Vagina (tissue), 2 donors: ENCODE measurements around the gene CDC42. TPM values are rescaled to one million over a fixed set of nuclear protein-coding genes. Genes with fewer than 3 reads are reported as not detected.

Source experiments
- DNase-seq, 2 donors: peaks; one replicate each; pipeline ENCODE4 v3.0.0-alpha.2; 2017; ENCODE audit errors: extremely low spot score in 2 of 2
- H3K27ac ChIP-seq: fragments of 200-600 bp; sonication (generic); one replicate; pipeline ENCODE4 v1.5.1; 2019
- H3K27me3 ChIP-seq: fragments of 200-600 bp; sonication (generic); one replicate; pipeline ENCODE4 v1.5.1; 2019
- H3K36me3 ChIP-seq, 2 donors: fragments of 200-600 bp; sonication (generic); one replicate each; pipeline ENCODE4 v1.5.1; 2017 to 2019
- H3K4me1 ChIP-seq: fragments of 200-600 bp; sonication (generic); one replicate; pipeline ENCODE4 v1.5.1; 2019
- H3K4me3 ChIP-seq, 2 donors: fragments of 200-600 bp; sonication (generic); 1 replicate in 1 of 2; 2 replicates in 1 of 2; pipeline ENCODE4 v1.5.1; 2016 to 2019
- H3K9me3 ChIP-seq: fragments of 200-600 bp; sonication (generic); one replicate; pipeline ENCODE4 v1.5.1; 2019
- POLR2A ChIP-seq, 2 donors: fragments of 450-650 bp; IDR thresholded peaks; one replicate each; pipeline ENCODE4 v1.6.1; 2017; ENCODE audit warnings: antibody characterized with exemption in 2 of 2, mild to moderate bottlenecking in 2 of 2, moderate library complexity in 2 of 2
- POLR2AphosphoS5 ChIP-seq, 2 donors: sonication (generic); formaldehyde crosslinking; IDR thresholded peaks; one replicate each; pipeline ENCODE4 v1.9.0; 2017; ENCODE audit warnings: antibody characterized with exemption in 2 of 2, mild to moderate bottlenecking in 2 of 2, low read depth in 1 of 2; ENCODE audit not compliant: insufficient read depth in 1 of 2
- intact Hi-C: fragments of 100-400 bp; cut with DNase I; formaldehyde crosslinking; loops from one replicate; pipeline ENCODE4 v1.15.1; 2023
- total RNA-seq: library from RNA; depleted of rRNA; stranded (reverse); fragments of >200 nt; gene quantifications from one replicate; pipeline ENCODE4 v1.2.3, GENCODE V29; 2016
- TF ChIP-seq, protein P1 (sequence below), 3 experiments: fragments of 450-650 bp in 2 of 3; fragments of 200-600 bp in 1 of 3; sonication (generic) in 1 of 3; IDR thresholded peaks; one replicate each; pipeline ENCODE4 v1.5.1; 2017 to 2019; ENCODE audit warnings: antibody characterized with exemption in 3 of 3, mild to moderate bottlenecking in 2 of 3, moderate library complexity in 2 of 3

Gene CDC42
- total RNA-seq, 1 donor from 2014 or later: 141 TPM

GRCh38 chr1:22053017-22053860 lies 730 bp downstream of the CDC42 start:
- no peak for DNase-seq
- Histone ChIP-seq H3K9me3 (no peaks in the 10 kb centered on the region), H3K4me3 (peak overlapping the region; percentile 71 to 98), H3K27ac (peak overlapping the region; percentile 99), H3K36me3 (no peaks in the 10 kb centered on the region), H3K4me1 (peaks cover 45% of the 10 kb centered on the region), H3K27me3 (no peaks in the 10 kb centered on the region)
- intact Hi-C loops: no loop called here
- TF ChIP-seq POLR2AphosphoS5 (IDR thresholded peaks at IDR 0.05; ENCODE audit: insufficient read depth in 1 of 2, low read depth in 1 of 2) (peak; percentile 9), POLR2A (IDR thresholded peaks at IDR 0.05) (no peak)
- TF ChIP-seq, protein P1, sequence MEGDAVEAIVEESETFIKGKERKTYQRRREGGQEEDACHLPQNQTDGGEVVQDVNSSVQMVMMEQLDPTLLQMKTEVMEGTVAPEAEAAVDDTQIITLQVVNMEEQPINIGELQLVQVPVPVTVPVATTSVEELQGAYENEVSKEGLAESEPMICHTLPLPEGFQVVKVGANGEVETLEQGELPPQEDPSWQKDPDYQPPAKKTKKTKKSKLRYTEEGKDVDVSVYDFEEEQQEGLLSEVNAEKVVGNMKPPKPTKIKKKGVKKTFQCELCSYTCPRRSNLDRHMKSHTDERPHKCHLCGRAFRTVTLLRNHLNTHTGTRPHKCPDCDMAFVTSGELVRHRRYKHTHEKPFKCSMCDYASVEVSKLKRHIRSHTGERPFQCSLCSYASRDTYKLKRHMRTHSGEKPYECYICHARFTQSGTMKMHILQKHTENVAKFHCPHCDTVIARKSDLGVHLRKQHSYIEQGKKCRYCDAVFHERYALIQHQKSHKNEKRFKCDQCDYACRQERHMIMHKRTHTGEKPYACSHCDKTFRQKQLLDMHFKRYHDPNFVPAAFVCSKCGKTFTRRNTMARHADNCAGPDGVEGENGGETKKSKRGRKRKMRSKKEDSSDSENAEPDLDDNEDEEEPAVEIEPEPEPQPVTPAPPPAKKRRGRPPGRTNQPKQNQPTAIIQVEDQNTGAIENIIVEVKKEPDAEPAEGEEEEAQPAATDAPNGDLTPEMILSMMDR (IDR thresholded peaks at IDR 0.05): no peak

- H3K27me3 ChIP-seq: no peaks in the 10 kb centered on the region
- peak overlapping the region; percentile 71 to 98 for H3K4me3 ChIP-seq
- peaks cover 54% of the 10 kb centered on the region for H3K4me1 ChIP-seq
- no peak for DNase-seq
- intact Hi-C loops: no loop called here
- H3K27ac ChIP-seq: peak overlapping the region; percentile 99
- no peaks in the 10 kb centered on the region for H3K36me3 ChIP-seq
- H3K9me3 ChIP-seq: no peaks in the 10 kb centered on the region
- TF ChIP-seq, protein P1 (IDR thresholded peaks at IDR 0.05): no peak
- TF ChIP-seq POLR2AphosphoS5 (IDR thresholded peaks at IDR 0.05; ENCODE audit: insufficient read depth in 1 of 2, low read depth in 1 of 2): peak in 1 of 2 donors; percentile 47
Observed at GRCh38 chr1:22053861-22054770, 1.6 kb downstream of the CDC42 start.

GRCh38 chr1:22055463-22055862 lies 3.0 kb downstream of the CDC42 start:
- Histone ChIP-seq H3K4me1 (peaks cover 67% of the 10 kb centered on the region), H3K27me3 (no peaks in the 10 kb centered on the region), H3K36me3 (no peaks in the 10 kb centered on the region), H3K4me3 (no peak overlapping the region), H3K27ac (no peak overlapping the region), H3K9me3 (no peaks in the 10 kb centered on the region)
- no peak for DNase-seq
- TF ChIP-seq, protein P1 (IDR thresholded peaks at IDR 0.05): no peak
- TF ChIP-seq POLR2AphosphoS5 (IDR thresholded peaks at IDR 0.05; ENCODE audit: insufficient read depth in 1 of 2, low read depth in 1 of 2): no peak
- TF ChIP-seq POLR2A (IDR thresholded peaks at IDR 0.05): no peak
- intact Hi-C loops: no loop called here

GRCh38 chr1:22056043-22056442 lies 3.5 kb downstream of the CDC42 start:
- Histone ChIP-seq H3K36me3 (no peaks in the 10 kb centered on the region), H3K9me3 (no peaks in the 10 kb centered on the region), H3K4me3 (no peak overlapping the region), H3K27me3 (no peaks in the 10 kb centered on the region), H3K4me1 (peaks cover 73% of the 10 kb centered on the region), H3K27ac (no peak overlapping the region)
- DNase-seq: no peak
- intact Hi-C loops: no loop called here
- TF ChIP-seq POLR2AphosphoS5 (IDR thresholded peaks at IDR 0.05; ENCODE audit: insufficient read depth in 1 of 2, low read depth in 1 of 2) (no peak), POLR2A (IDR thresholded peaks at IDR 0.05) (no peak)
- TF ChIP-seq, protein P1 (IDR thresholded peaks at IDR 0.05): no peak
